A549 (cell line): ENCODE measurements around the gene ZC3H13. TPM values are rescaled to one million over a fixed set of nuclear protein-coding genes. Genes with fewer than 3 reads are reported as not detected.

Experiments
- ATAC-seq, 2 experiments: fragments of 200-7000 bp in 1 of 2; fragments of >200 bp in 1 of 2; cut with Nextera tagmentation in 1 of 2; cut with Tn5 transposase in 1 of 2; 3 replicates each; pipeline versions ENCODE4 v1.8.0 to v1.9.1; 2018 to 2020; ENCODE audit warnings: mild to moderate bottlenecking in 1 of 2, moderate library complexity in 1 of 2
- CTCF ChIA-PET: fragments of 300-600 bp; sonication (Branson Sonifier 250); formaldehyde crosslinking; extraction: SDS; loops from one replicate; lab custom pipeline; 2021; ENCODE audit warnings: antibody characterized with exemption, inconsistent platforms; lab: Yijun Ruan, JAX
- POLR2A ChIA-PET: fragments of 350-600 bp; formaldehyde crosslinking; extraction: SDS; loops from one replicate; lab custom pipeline; 2021; ENCODE audit warnings: antibody characterized with exemption, inconsistent platforms; lab: Yijun Ruan, JAX
- DNase-seq, 2 experiments: peaks; one replicate each; pipeline versions ENCODE4 v3.0.0 to v3.0.0-alpha.2; 2011 to 2016; ENCODE audit warnings: low read depth in 1 of 2, low spot score in 1 of 2
- FAIRE-seq: peaks from 2 replicates; lab custom pipeline; 2011; peaks lifted over from hg19 to GRCh38; lab: Jason Lieb, UNC
- H3K27ac ChIP-seq, 2 experiments: fragments of >200 bp; sonication (Bioruptor Twin); formaldehyde crosslinking; 3 replicates each; pipeline ENCODE4 v1.5.1; 2016 to 2017
- H3K4me1 ChIP-seq: fragments of >200 bp; sonication (Bioruptor Twin); formaldehyde crosslinking; 3 replicates; pipeline ENCODE4 v1.6.1; 2016
- H3K4me2 ChIP-seq: fragments of >200 bp; sonication (Bioruptor Twin); formaldehyde crosslinking; 3 replicates; pipeline ENCODE4 v1.6.1; 2016
- H3K4me3 ChIP-seq: fragments of >200 bp; sonication (Bioruptor Twin); formaldehyde crosslinking; 3 replicates; pipeline ENCODE4 v1.5.1; 2016
- H3K9me3 ChIP-seq: fragments of >200 bp; sonication (Bioruptor Twin); formaldehyde crosslinking; 3 replicates; pipeline ENCODE4 v1.6.1; 2016
- CHD4 ChIP-seq: fragments of 200-600 bp; sonication (generic); IDR thresholded peaks from 2 replicates; pipeline ENCODE4 v1.6.1; 2016; ENCODE audit warnings: antibody characterized with exemption, mild to moderate bottlenecking, borderline replicate concordance
- HES2 ChIP-seq: fragments of >200 bp; sonication (Bioruptor Twin); formaldehyde crosslinking; IDR thresholded peaks from 2 replicates; pipeline ENCODE4 v1.6.1; 2016
- MYC ChIP-seq: IDR thresholded peaks from 2 replicates; pipeline ENCODE4 v1.6.1; 2012; ENCODE audit warnings: mild to moderate bottlenecking, inconsistent platforms, low read length, improper control_type of control experiment, borderline replicate concordance
- RNF2 ChIP-seq: fragments of 200-600 bp; sonication (generic); IDR thresholded peaks from 2 replicates; pipeline ENCODE4 v1.6.1; 2016; ENCODE audit warnings: low read depth, mild to moderate bottlenecking, antibody characterized with exemption, moderate library complexity, borderline replicate concordance
- ZNF302 ChIP-seq: fragments of 250-450 bp; sonication (Bioruptor Pico); IDR thresholded peaks from 2 replicates; pipeline ENCODE4 v1.9.0; 2021; ENCODE audit warnings: inconsistent platforms, mild to moderate bottlenecking, moderate library complexity
- WGBS: methylation state at CpG from one replicate; pipeline ENCODE4 v1.1.6; 2017; ENCODE audit errors: missing lambda C conversion rate; 5-methylcytosine and 5-hydroxymethylcytosine counted together
- polyA plus RNA-seq, 4 experiments: library from polyadenylated mRNA; depleted of rRNA in 3 of 4; stranded (reverse); fragments of >200 nt; fragmentation: RNase III in 1 of 4; extraction: RNeasy Plus Mini Kit Qiagen cat#74134 plus additional on column Dnase treatment in 1 of 4; gene quantifications; 2 replicates in 3 of 4; 3 replicates in 1 of 4; pipeline ENCODE4 v1.2.3, GENCODE V29; 2011 to 2017

Gene ZC3H13
- polyA plus RNA-seq, 2 of the 4 experiments (the other 2 are of a cell fraction), result 9.5 to 17.5 TPM

GRCh38 chr13:45907503-45907902 is 145.0 kb downstream of the ZC3H13 start:
- FAIRE-seq (no peak), ATAC-seq (no peak), DNase-seq (no peak)
- no peak overlapping the region for H3K4me2 ChIP-seq
- CTCF ChIA-PET, result interaction anchor here (1.0 kb wide), 1 partner anchor 28 kb away, joined by 3 read pairs; no protein-coding TSS in a partner anchor
- POLR2A ChIA-PET, result interaction anchor here (0.7 kb wide), 1 partner anchor 46 kb away, joined by 3 read pairs; no protein-coding TSS in a partner anchor
- H3K9me3 ChIP-seq, result no peaks in the 10 kb centered on the region
- H3K4me3 ChIP-seq, result no peak overlapping the region
- H3K27ac ChIP-seq, result no peak overlapping the region
- H3K4me1 ChIP-seq, result no peaks in the 10 kb centered on the region
- WGBS, result 47% methylated on average over 11 of the region's 11 CpGs
- no peak for TF ChIP-seq RNF2
- no peak for TF ChIP-seq MYC
- TF ChIP-seq HES2, result no peak
- no peak for TF ChIP-seq CHD4
- no peak for TF ChIP-seq ZNF302 (CRISPR knock-in tag)

Other genes with a start within 250 kb of the ZC3H13 start
- gene SIAH3, start 201.0 kb downstream of the ZC3H13 start, polyA plus RNA-seq (2011; rRNA removed), result not detected in 2 replicates
- gene SIAH3, start 201.0 kb downstream of the ZC3H13 start, polyA plus RNA-seq (2017; fragmentation: RNase III; extraction: RNeasy Plus Mini Kit Qiagen cat#74134 plus additional on column Dnase treatment), result not detected in 3 replicates
- 0.48 and 0.49 TPM in 2 replicates for gene CPB2, start 52.3 kb upstream of the ZC3H13 start, polyA plus RNA-seq (2011; rRNA removed)
- 0.05 TPM in 1 of 3 replicates, not detected in the others for gene CPB2, start 52.3 kb upstream of the ZC3H13 start, polyA plus RNA-seq (2017; fragmentation: RNase III; extraction: RNeasy Plus Mini Kit Qiagen cat#74134 plus additional on column Dnase treatment)
- gene LCP1, start 129.4 kb upstream of the ZC3H13 start, polyA plus RNA-seq (2011; rRNA removed), result 0.19 and 0.34 TPM in 2 replicates
- gene LCP1, start 129.4 kb upstream of the ZC3H13 start, polyA plus RNA-seq (2017; fragmentation: RNase III; extraction: RNeasy Plus Mini Kit Qiagen cat#74134 plus additional on column Dnase treatment), result 0.07 to 0.09 TPM in 2 of 3 replicates, not detected in the other
- gene LRRC63, start 159.2 kb upstream of the ZC3H13 start, polyA plus RNA-seq (2011; rRNA removed), result 0.19 and 0.26 TPM in 2 replicates
- 0.04 to 0.06 TPM in 2 of 3 replicates, not detected in the other for gene LRRC63, start 159.2 kb upstream of the ZC3H13 start, polyA plus RNA-seq (2017; fragmentation: RNase III; extraction: RNeasy Plus Mini Kit Qiagen cat#74134 plus additional on column Dnase treatment)